GM21367 (cell line): ENCODE measurements around the gene HIPK2.

Experiments used
- ATAC-seq: cut with Tn5 transposase; IDR thresholded peaks from one replicate; pipeline ENCODE4 v1.9.1; 2021; ENCODE audit not compliant: unreplicated experiment

The HIPK2 gene

GRCh38 chr7:139737221-139738100 is 40.3 kb downstream of the HIPK2 start:
- ATAC-seq: no peak

GRCh38 chr7:139735912-139736595 is 41.7 kb downstream of the HIPK2 start:
- ATAC-seq: no peak

GRCh38 chr7:139735466-139735865 is 42.3 kb downstream of the HIPK2 start:
- no peak for ATAC-seq

- ATAC-seq: no peak
Measured at GRCh38 chr7:139734395-139734794, 43.4 kb downstream of the HIPK2 start.

GRCh38 chr7:139733751-139734150 is 44.0 kb downstream of the HIPK2 start:
- no peak for ATAC-seq

GRCh38 chr7:139732471-139733167 is 45.2 kb downstream of the HIPK2 start:
- ATAC-seq: no peak

GRCh38 chr7:139731802-139732470 is 45.9 kb downstream of the HIPK2 start:
- ATAC-seq: no peak

- ATAC-seq: peak; percentile 78
Measured at GRCh38 chr7:139730746-139731612, 46.8 kb downstream of the HIPK2 start.

GRCh38 chr7:139728203-139728602 is 49.6 kb downstream of the HIPK2 start:
- no peak for ATAC-seq

- ATAC-seq: no peak
Measured at GRCh38 chr7:139727151-139727705, 50.6 kb downstream of the HIPK2 start.

- no peak for ATAC-seq
Measured at GRCh38 chr7:139726485-139726869, 51.3 kb downstream of the HIPK2 start.

GRCh38 chr7:139725858-139726484 is 51.8 kb downstream of the HIPK2 start:
- no peak for ATAC-seq

GRCh38 chr7:139725077-139725476 is 52.7 kb downstream of the HIPK2 start:
- peak; percentile 83 for ATAC-seq

- ATAC-seq: no peak
Measured at GRCh38 chr7:139722604-139723003, 55.2 kb downstream of the HIPK2 start.

- no peak for ATAC-seq
Measured at GRCh38 chr7:139721821-139722220, 56.0 kb downstream of the HIPK2 start.

- no peak for ATAC-seq
Measured at GRCh38 chr7:139721417-139721816, 56.4 kb downstream of the HIPK2 start.

GRCh38 chr7:139720705-139721231 is 57.0 kb downstream of the HIPK2 start:
- no peak for ATAC-seq

GRCh38 chr7:139720186-139720585 is 57.6 kb downstream of the HIPK2 start:
- no peak for ATAC-seq

- no peak for ATAC-seq
Measured at GRCh38 chr7:139718859-139719258, 58.9 kb downstream of the HIPK2 start.
